Adrenal gland (tissue), 5 donors: ENCODE data around the gene GSTA5.
"Not testable (repeated sequence)": the region's sequence is repeated elsewhere in the genome, so short reads cannot be mapped to it uniquely, and the experiment has no call there.

Source experiments
- CTCF ChIP-seq, 6 experiments: fragments of 450-650 bp in 4 of 6; fragments of 200-600 bp in 2 of 6; sonication (generic) in 1 of 6; IDR thresholded peaks; 1 replicate in 5 of 6; 2 replicates in 1 of 6; pipeline versions ENCODE4 v1.5.1 to v1.8.0; 2016 to 2021; ENCODE audit warnings: antibody characterized with exemption in 6 of 6, mild to moderate bottlenecking in 2 of 6, moderate library complexity in 1 of 6
- POLR2A ChIP-seq, 2 donors: fragments of 450-650 bp; IDR thresholded peaks; one replicate each; pipeline ENCODE4 v1.6.1; 2017; ENCODE audit warnings: antibody characterized with exemption in 2 of 2, mild to moderate bottlenecking in 2 of 2, moderate library complexity in 1 of 2
- donor health status: DM: no; HTN: no; CAD: no.

- TF ChIP-seq CTCF, POLR2A (IDR thresholded peaks at IDR 0.05): not testable (repeated sequence)
Observed at GRCh38 chr6:52799272-52799671, 41.3 kb downstream of the GSTA5 start.
